RWPE1 (cell line): ENCODE measurements around the gene BRSK2.

Source experiments
- CTCF ChIA-PET: fragments of 350-600 bp; sonication (Branson Sonifier 250); formaldehyde crosslinking; extraction: SDS; loops from one replicate; lab custom pipeline; 2021; lab: Yijun Ruan, JAX
- POLR2A ChIA-PET: fragments of 400-600 bp; formaldehyde crosslinking; extraction: SDS; loops from one replicate; lab custom pipeline; 2020; ENCODE audit warnings: antibody characterized with exemption; ENCODE audit not compliant: low non-redundant PET; lab: Yijun Ruan, JAX
- DNase-seq: peaks from one replicate; pipeline ENCODE4 v3.0.0; 2012; ENCODE audit warnings: low spot score
- H3K27ac ChIP-seq: fragments of 450-650 bp; 2 replicates; pipeline ENCODE4 v1.5.1; 2017
- TF ChIP-seq, protein P1 (sequence below): fragments of 450-650 bp; conservative IDR thresholded peaks from 2 replicates; pipeline ENCODE4 v1.5.1; 2017; ENCODE audit warnings: low read depth, mild to moderate bottlenecking

BRSK2 gene

DNA sequence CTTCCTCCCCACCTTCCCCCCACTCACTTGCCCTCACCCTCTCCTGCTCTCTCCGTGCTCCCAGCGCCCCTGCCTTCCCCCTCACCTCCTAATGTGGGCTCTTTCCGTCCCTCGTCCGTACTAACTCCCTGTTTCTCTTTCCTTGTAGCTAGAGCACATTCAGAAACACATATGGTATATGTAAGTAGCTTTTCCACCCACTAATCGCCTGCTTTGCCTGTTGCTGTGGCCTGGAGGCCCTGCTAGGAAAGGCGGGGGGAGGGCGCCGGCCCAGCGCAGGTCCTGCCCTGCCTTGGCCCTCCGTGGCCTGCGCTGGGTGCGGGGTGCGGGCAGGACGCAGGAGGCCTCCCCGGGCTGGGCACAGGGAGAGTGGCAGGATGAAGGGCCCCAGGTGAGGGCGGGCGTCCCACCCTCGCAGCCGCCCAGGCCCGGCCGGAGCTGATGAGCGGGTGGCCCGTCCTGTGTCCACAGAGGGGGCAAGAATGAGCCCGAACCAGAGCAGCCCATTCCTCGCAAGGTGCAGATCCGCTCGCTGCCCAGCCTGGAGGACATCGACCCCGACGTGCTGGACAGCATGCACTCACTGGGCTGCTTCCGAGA is 55.2 kb downstream of the BRSK2 start:
- ChIA-PET POLR2A (no interaction called here), CTCF (no interaction called here)
- TF ChIP-seq, protein P1, sequence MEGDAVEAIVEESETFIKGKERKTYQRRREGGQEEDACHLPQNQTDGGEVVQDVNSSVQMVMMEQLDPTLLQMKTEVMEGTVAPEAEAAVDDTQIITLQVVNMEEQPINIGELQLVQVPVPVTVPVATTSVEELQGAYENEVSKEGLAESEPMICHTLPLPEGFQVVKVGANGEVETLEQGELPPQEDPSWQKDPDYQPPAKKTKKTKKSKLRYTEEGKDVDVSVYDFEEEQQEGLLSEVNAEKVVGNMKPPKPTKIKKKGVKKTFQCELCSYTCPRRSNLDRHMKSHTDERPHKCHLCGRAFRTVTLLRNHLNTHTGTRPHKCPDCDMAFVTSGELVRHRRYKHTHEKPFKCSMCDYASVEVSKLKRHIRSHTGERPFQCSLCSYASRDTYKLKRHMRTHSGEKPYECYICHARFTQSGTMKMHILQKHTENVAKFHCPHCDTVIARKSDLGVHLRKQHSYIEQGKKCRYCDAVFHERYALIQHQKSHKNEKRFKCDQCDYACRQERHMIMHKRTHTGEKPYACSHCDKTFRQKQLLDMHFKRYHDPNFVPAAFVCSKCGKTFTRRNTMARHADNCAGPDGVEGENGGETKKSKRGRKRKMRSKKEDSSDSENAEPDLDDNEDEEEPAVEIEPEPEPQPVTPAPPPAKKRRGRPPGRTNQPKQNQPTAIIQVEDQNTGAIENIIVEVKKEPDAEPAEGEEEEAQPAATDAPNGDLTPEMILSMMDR: no peak
- H3K27ac ChIP-seq: no peak overlapping the region
- no peak for DNase-seq

DNA sequence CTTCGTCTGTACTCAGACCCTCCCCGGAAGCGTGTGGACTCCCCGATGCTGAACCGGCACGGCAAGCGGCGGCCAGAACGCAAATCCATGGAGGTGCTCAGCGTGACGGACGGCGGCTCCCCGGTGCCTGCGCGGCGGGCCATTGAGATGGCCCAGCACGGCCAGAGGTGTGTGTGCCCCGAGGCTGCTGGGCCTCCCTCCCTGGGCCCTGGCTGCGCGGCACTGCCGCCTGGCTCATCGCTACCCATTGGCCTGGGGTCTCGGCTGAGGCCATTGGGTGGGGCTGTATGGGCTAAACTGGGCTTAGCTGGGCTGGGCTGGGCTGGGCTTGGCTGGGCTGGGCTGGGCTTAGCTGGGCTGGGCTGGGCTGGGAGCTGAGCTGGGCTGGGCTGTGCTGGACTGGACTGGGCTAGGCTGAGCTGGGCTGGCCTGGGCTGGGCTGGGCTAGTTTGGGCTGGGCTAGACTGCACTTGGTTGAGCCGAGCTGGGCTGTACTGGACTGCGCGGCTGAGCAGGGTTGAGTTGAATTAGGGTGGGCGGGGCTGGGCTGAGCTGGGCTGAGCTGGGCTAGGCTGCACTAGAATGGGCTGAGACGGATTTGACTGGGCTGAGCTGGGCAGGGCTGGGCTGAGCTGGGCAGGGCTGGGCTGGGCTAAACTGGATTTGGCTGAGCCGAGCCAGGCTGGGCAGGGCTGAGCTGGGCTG is 56.2 kb downstream of the BRSK2 start:
- ChIA-PET CTCF (interaction anchor here (0.6 kb wide), 1 partner anchor 10 kb away, joined by 3 read pairs; no protein-coding TSS in a partner anchor), POLR2A (no interaction called here)
- DNase-seq: no peak
- peak overlapping the region; percentile 49; the same call in 1 of the 2 replicates for H3K27ac ChIP-seq
- TF ChIP-seq, protein P1: no peak

DNA sequence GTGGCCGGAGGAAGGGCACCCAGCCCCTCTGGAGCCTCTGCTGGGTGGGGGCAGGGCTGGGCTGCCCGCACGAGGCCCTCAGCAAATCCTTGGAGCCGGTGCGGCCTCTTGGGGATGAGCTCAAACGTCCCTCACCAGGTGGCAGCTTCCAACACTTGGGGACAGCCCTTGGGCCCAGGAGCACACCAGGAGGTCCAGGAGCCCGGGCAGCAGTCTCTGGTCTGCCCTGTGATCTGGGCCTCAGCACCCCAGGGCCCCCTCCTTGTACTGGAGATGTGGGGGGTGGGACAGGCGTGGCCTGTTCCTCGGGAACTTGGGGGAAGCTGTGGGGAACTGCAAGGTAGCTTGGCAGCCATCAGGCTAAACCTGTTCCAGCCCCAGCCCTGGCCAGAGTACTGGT is 56.9 kb downstream of the BRSK2 start:
- DNase-seq: no peak
- ChIA-PET POLR2A (no interaction called here), CTCF (interaction anchor here (0.6 kb wide), 1 partner anchor 10 kb away, joined by 3 read pairs; no protein-coding TSS in a partner anchor)
- TF ChIP-seq, protein P1: no peak
- peak overlapping the region; percentile 49; the same call in 1 of the 2 replicates for H3K27ac ChIP-seq

DNA sequence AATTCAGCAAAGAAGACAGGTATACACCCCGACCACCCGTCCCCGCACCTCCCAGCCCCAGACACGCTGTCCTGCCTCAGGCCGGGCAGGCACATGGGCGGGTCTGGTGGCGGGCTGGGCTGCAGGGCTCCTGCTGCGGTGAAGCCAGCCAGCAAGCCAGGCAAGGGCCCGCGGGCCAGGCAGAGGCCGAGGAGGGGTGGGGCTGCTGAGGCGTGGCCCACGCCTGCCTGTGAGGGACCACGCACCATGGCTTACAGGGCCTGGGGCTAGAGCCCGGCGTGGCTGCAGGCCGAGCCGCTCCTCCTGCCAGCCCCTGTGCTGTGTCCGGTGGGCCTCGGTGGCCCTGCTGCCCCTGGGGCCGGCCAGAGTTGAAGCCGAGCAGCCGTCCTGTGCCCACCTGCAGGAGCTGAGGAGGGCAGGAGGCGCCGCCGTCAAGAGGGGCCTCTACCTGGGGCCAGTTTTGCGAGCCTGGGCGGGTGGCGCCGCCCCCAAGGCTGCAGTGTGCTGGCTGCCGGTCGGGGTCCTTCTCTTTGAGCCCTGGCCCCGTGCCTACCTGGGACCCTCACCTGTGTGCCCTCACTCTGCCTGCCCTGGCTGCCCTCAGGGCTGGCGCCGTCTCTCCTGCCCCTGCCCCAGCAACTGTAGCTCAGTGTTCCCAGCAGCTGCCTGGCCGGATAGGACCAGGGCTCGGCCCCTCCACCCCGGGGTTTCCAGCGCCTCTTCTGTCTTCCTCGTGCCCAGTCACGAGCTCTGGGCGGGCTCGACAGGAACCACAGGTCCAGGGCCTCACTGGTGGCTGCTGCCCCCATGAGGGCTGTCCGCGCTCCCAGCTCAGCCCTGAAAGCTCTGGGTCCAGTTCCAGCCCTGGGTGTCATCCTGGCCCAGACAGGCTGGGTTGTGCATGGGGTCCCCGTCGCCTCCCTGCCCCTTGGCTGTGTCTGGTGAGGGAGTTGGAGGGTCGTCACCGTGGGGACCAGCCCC is 58.4 kb downstream of the BRSK2 start:
- POLR2A ChIA-PET: no interaction called here
- CTCF ChIA-PET: interaction anchor here (1.0 kb wide), 1 partner anchor 181 kb away, joined by 4 read pairs; no protein-coding TSS in a partner anchor

DNA sequence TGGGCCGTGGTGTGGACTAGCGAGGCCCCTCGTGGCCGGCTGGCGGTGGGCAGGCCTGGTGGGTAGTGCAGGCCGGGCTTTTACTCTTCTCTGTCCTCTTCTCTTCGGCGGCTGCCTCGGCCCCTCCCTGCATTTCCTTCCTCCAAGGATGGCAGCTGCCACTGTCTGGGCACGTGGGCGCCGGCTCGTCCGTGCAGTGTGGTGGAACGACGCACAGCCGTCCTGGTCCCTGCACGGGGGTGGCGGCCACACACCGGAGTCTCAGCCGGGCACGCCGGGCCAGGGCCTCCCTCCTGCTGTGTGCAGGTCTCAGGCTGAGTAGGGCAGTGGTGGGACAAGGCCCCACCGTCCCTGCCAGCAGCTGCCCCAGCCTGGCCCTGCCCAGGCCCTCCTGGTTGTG is 59.1 kb downstream of the BRSK2 start:
- CTCF ChIA-PET: no interaction called here
- no peak for DNase-seq
- no peak overlapping the region for H3K27ac ChIP-seq
- TF ChIP-seq, protein P1: no peak
- POLR2A ChIA-PET: no interaction called here

More for the DNA sequence above, 58.4 kb downstream of the BRSK2 start:
- H3K27ac ChIP-seq: no peak overlapping the region
- peak; percentile 19 for DNase-seq
- TF ChIP-seq, protein P1: no peak
